LHCN-M2 (cell line): Measurements from ENCODE around the gene ZNF827. TPM values are rescaled to one million over a fixed set of nuclear protein-coding genes. Genes with fewer than 3 reads are reported as not detected.
A peak's percentile ranks its signal among the peaks of the same experiment; 100 is the strongest.

Experiments used
- DNase-seq: peaks from one replicate; pipeline ENCODE4 v3.0.0-alpha.2; 2012; ENCODE audit warnings: low read depth
- polyA plus RNA-seq: library from polyadenylated mRNA; unstranded; fragments of >200 nt; gene quantifications from one replicate; pipeline ENCODE4 v1.2.1, GENCODE V29; 2012; ENCODE audit warnings: missing spikeins
- total RNA-seq: library from RNA; depleted of rRNA; stranded (reverse); fragments of >200 nt; gene quantifications from 2 replicates; pipeline ENCODE4 v1.2.3, GENCODE V29; 2014; rRNA removed

ZNF827 gene, protein sequence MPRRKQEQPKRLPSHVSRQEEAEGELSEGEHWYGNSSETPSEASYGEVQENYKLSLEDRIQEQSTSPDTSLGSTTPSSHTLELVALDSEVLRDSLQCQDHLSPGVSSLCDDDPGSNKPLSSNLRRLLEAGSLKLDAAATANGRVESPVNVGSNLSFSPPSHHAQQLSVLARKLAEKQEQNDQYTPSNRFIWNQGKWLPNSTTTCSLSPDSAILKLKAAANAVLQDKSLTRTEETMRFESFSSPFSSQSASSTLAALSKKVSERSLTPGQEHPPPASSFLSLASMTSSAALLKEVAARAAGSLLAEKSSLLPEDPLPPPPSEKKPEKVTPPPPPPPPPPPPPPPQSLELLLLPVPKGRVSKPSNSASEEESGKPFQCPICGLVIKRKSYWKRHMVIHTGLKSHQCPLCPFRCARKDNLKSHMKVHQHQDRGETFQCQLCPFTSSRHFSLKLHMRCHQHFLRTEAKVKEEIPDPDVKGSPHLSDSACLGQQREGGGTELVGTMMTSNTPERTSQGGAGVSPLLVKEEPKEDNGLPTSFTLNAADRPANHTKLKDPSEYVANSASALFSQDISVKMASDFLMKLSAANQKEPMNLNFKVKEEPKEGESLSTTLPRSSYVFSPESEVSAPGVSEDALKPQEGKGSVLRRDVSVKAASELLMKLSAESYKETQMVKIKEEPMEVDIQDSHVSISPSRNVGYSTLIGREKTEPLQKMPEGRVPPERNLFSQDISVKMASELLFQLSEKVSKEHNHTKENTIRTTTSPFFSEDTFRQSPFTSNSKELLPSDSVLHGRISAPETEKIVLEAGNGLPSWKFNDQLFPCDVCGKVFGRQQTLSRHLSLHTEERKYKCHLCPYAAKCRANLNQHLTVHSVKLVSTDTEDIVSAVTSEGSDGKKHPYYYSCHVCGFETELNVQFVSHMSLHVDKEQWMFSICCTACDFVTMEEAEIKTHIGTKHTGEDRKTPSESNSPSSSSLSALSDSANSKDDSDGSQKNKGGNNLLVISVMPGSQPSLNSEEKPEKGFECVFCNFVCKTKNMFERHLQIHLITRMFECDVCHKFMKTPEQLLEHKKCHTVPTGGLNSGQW
- 4.2 and 8.3 TPM in 2 replicates for total RNA-seq
- 7.5 TPM for polyA plus RNA-seq

DNA sequence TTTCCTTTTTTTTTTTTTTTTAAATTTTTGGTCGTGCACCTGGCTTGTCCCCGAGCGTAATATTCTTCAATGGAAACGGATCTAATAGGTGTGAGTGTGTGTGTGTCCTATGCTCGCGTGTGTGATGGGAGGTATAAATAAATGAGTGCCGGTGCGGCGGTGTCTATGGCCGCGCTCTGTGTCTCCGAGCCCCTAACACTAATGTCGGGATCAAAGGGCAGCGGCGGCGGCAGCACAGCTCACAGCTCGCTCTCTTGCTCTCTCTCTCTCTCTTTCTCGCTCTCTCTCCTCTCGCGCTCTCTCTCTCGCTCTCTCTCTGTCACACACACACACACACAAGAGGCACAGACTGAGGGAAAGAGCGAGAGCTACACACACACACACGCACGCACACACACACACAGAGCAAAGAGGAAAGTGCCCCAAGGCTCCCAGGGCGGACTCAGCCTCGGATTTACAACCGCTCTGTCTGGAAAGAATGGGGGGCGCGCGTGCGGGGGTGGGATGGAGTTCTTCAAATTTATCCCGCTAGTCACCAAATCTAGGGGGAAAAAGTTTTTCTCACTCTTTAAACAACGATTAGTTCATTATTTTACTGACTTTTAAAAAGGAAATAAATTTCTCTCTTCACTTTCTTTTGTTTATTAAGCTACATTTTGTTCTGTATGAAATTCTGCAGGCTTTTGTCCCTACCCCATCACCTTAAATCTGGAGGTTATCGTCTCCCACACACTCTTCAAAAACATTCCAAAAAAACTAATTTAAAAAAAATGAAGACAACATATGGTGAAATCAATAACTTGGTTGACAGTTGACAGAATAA, at the start of gene ZNF827:
Gene ZNF827, minus strand, starts transcription at position 206 of the 823 bp plus-strand sequence. CDS start 416 bp downstream, outside the sequence.
- peak; percentile 83 for DNase-seq

DNA sequence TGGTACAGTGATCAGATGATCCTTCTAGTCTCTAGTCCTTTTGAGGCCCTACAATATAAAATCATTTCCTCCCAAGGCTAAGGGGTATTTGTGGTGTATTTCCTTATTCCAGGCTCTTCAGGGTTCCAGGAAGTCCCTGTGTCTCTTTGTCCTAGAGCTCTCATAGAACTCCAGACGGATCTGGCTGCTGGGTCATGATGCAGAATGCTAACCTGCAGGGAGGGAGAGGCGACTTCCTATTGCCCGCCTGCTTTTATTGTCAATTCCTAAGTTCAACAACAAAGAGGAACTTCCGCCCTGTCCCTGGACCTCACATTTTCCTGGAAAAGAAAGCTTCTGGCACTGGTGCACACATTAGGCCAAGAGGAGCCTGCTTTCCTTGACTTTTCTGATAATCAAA, 45.9 kb upstream of the ZNF827 start:
- DNase-seq = no peak

DNA sequence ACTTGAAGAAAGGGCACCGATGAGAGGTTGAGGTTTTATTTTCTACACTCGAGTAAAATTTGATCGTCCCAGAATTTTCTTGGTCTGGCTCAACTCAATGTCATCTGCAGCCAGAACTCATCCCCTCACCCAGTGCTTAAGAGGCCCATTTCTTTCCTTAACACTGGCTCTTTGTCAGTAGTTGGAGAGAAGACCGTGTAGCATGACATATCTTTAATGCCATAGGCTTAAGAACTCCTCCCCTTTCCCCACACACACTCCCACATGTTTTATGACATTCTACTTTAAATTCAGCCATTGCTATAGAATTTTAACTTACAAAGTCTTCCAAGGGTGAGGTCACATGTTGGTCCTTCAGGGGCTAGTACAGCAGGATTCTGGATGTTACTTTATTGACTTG, 44.2 kb upstream of the ZNF827 start:
- no peak for DNase-seq

DNA sequence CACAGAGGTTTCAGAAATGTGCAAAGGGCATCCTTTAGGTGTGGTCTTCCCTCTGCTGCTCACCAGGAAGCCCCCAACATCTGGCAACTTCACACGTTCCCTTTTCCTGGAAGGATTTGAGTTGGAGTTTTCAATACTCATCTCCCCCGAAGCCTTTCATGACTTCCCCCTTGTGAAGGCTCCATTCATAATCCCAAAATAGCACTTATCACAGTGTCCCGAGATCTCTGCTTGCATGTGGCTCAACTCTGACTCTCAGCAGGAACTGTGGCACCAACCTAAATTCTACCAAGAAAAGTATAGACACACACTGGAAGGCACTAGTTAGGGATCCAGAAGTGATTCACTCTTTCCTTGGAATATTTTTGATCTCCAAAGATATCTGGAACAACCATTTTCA, 40.5 kb upstream of the ZNF827 start:
- DNase-seq = no peak

DNA sequence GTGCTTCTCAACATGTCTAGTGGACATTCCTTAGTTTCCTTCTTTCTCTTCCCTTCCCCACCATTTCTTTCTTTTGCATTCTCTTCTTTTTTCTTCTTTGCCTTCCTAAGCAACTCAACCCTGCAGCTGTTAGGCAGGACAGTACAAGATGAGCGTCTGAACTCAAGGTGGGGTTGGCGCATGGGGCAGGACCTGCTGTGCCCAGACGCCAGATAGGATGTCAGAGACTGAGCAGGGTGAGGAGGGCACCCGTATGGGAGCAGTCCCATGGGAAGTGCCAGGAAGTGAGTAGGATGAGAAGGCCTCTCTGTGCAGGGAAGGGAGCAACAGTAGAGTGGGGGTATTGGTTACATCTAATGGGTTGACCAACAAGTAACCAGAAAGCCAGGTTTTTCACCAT, 38.1 kb upstream of the ZNF827 start:
- DNase-seq = no peak

DNA sequence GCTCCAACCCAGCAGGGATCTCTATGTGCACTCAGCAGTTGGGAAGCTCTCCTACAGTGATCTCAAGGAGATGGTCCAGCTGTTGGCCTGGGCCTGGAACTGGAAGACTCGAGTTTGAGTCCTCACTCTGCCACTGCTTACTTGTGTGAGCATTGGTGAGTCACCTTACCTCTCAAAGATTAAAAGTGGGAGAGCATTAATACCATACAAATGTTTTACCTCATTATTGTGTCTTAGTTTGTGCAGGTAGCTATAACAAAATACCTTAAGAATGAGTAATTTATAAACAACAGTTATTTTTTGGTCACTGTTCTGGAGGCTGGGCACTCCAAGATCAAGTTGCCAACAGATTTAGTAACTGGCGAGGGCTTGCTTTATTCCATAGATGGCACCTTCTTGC, 21.4 kb upstream of the ZNF827 start:
- DNase-seq = no peak

DNA sequence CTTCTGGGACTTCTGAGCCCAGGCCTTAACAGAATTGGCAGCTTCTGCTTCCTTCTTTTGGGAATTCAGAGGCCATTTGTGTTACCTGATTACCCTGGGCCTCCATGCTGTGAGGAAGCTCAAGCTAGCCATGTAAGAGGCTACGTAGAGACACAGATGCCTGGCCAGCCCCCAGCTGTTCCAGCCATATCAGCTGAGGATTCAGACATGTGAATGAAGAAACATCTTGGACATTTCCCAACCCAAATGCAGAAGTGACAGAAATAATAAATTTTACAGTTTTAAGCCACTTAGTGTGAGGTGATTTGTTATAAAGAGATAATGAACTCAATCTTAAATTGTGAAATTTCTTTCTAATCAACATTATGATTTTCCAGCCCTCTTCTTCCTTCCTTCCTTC, 18.7 kb upstream of the ZNF827 start:
- DNase-seq = no peak

DNA sequence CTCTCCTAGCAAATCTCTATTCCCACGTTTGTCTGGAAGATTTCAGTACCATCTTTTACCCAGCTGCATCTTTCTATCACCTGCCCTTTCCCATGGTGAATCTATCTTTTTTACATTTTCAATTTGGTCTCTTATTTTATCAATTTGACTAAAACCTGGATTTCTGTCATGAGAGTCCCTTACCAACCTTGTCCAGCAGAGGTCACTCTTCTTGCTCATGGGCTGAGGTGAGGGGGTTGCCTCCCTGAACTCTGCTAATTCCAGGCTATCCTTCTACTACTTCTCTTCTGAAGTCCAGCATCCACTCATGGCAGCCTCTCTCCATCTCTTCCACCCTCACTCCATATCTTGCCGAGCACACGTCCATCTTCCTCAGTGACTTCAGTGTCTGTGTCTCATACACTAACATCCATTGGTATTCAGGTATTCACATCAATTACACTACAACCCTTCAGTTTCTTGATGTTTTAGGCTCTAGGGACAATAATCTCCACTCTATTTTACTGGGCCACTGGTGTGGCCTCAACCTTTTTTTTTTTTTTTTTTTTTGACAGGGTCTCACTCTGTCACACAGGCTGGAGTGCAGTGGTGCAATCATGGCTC, 17.8 kb upstream of the ZNF827 start:
- DNase-seq = peak; percentile 40

DNA sequence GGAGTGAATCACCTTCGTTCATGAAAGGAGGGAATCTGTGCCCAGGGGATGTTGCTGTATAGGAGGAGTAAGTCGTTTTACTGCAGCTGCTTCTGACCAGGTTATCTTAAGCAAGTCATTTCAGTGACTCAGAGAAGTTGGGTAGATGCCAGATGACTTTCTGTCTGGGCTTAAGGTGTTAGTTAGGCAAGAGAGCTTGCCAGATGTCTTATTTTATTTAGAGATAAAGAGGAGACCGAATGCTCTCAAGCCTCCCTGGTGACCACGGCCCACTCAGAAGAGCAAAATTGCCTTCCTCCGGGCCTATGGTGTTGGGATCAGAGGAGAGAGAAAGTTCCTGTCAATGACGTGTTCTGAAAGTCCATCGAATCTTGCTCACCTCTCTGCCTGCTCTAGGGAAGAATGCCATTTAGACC, 16.3 kb upstream of the ZNF827 start:
- peak; percentile 90 for DNase-seq

DNA sequence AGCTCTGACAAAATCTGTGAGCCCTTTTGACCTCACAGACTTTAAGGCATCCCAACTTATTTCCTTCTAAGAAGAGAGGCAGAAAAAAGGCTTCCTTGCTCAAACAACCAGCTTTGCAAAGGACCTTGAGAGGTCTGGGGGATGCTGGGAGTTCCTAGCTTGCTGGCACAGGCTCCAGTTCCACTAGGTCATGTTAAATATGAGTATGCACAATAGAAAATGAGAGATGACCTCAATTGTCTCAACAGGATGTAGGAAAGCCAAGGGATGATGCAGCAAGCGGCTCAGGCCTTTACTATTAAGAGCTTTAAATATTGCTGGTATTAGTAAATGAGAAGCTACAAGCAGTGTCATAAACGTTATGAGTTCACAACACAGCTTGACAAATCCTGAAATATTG, 13.3 kb upstream of the ZNF827 start:
- DNase-seq = no peak

DNA sequence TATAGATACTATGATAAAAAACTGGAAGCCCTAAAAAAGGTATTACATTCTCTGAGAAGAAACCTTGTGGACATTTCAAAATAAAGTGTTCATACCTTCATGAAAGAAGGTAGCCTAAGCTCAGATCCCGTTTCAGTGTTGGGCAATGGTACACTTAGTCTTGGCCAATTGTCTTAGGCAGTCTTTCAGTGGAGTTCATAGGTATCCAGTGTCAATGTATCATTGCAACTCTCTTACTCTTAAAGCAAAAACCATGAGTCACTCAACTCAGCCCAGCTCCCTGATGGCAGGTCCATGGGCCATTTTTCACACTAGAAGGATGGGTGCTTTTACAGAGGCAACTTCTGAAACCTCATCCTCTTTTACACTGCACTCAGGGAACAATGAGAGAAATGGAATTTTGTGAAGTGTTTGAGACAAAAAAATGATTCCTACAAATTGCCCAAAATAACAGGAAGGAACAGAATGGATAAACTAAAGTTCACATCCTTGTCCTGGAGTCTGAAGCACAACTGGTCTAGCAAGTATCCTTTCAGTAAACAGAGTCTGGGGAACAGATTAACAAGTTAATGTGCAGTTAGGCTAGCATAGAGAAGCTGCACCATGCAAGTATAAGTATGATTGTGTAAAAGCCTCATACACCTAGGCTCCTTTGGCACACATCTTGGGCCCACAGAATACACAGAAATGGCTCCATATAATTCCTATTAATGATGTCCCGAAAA, 7.0 kb upstream of the ZNF827 start:
- DNase-seq = peak; percentile 36

DNA sequence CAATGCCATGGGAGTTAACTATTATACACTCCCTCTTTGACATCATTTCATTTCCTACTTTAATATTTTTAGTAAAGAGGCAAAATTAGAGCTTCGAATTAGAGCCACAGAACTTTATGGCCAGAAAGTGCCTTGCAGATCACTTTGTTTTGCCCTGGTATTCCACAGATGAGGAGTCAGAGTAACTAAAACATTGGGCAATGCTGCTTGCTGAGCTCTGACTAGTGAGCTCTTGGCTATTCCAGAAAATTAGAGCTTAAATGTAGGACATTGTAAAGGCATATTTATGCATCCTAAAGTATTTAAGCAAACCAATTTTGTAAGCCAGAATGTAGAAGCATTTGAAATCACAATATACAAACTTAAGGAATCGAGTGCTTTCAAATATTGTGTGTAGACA, 6.3 kb upstream of the ZNF827 start:
- no peak for DNase-seq

DNA sequence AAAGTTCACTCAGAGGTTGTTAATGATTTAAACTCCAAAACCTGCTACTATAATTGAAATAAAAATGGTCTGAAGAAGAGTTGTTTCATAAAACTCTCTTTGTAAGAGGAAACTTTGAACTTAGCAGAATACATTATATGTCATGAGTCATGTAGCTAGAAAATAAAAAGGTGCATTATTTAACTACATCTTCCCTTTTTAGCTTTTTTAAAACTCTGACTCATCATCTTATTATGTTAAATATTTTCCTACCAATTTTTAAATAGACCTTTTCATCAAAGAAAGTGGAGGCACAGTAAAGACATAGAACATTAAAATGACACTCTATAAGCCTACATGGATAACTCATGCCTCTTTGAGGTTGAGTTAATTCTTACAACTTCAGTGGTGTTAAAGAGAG, 1.2 kb upstream of the ZNF827 start:
- peak; percentile 13 for DNase-seq

DNA sequence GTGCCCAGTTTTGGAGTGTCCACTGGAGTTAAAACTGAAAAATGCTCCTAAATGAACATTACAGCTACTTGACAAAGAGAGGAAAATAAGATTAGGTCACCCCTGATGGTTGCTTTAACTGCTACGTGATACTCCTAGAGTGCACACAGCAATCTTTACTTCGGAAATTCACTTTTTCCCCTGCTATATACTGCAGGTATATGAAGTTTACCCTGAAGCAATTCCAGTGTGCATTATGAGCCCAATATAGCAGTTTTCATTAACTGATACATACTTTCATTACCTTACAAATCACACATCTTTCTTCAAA, 773 bp upstream of the ZNF827 start:
- DNase-seq = peak; percentile 14

DNA sequence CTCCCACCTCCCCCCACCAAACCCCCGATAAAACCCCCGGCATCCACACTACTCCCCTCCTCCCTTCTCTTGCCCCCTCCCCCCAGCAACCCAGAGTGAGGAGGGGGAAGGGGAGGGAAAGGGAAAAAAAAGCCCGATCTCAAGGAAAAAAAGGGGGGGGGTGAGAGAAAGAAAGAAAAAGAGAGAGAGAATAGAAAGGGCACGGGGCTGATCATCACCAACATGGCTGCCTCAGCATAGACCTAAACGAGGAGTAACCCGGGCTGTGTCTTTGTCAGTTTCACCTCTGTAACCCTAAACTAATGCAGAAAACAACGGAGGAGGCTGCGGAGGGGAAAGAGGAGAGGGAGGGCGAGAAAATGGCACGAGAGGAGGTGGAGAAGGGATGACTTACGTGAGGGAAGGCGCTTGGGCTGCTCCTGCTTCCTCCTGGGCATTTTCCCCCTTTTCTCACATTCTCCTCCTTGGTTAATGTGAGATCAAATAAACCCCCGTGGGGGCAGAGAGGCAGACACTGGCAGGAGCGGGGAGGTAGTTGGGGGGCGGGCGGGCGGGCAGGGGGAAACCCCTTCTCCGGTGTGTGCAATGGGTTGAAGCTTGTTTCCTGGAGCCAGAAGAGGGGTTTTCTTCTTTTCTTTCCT, 532 bp downstream of the ZNF827 start:
- peak; percentile 41 for DNase-seq

DNA sequence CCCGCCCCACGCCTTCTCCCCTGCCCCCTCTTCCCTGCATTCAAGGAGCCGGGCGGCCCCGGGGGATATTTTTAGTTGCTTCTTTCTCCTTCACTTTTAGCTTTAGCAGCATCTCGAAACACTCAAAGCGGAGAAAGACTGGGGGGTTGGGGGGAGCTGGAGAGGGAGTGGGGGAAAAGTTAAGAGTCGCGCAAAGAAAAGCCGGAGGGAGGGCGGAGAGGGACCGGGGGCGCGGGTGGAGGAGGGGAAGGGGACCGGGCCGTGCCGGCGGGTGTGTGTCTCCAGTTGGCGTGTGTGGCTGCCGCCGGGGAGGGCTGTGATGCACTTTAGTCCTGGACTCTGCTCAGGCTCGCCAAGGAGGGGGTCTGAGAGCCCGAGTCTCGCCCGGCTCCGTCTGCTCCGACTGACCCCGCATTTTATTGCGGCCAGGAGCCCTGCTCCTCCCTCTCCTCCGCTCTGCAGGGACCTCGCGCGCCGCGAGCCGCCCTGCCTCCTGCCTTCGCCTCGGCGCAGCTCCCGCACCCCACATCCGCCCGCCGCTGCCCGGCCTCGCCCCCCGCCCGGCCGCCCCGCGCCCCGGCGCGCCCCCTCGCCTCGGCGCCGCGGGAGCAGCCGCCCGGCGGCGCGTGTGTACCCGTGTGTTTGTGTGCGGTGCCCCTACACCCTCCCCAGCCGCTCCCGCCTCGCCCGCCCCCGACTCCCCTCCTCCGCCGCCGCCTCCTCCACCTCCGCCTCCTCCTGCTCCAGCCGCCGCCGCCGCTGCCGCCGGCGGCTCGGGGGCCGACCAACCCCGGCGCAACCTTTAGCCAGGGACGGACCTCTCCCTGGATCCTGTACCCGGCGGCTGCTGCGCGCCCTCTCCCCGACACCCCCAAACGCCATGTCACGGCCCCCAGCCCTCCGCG, 1.4 kb downstream of the ZNF827 start:
- DNase-seq = peak; percentile 39

DNA sequence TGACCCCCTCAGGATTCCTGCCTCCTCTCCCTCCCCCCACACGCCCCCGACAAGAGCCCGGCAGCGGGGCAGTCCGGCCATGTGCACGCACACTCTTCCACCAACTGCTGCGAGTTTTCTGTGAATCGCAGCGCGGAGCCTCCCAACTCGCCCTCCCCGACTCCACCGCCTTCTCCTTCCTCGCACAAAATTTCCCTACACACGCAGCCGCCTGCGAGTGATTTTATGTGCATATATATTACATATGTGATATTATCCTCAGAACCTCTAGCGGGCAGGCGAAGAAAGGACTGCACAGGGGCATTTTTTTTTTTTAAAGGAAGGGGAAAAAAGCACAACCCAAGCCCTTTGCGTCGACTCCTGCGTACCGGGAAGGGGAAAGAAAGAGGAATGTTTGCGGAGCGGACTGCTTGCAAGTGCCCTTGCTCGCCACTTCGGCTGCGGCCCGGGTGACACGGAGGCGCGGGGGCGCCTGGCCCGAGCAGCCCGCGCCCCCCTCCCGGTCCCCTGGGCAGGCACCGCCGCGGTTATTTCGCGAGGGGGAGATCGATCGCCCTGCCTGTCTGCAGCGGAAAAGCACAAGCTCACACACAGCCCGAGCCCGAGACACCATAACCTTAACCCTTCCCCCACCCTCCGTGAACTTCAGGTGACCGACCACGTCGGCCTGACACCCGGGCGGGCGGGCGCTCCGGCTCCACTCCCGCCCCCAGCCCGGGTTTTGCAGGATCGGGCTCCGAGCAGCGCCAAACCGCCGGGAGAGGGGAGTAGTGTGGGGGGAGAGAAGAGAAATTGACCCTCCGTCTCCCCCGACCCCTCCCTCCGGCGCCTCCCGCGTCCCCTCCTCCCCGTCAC, 2.3 kb downstream of the ZNF827 start:
- peak; percentile 73 for DNase-seq
